Measurements from ENCODE around the gene SUMO1. TPM values are rescaled to one million over a fixed set of nuclear protein-coding genes. Genes with fewer than 3 reads are reported as not detected.

Gene SUMO1
- total and polyA plus RNA-seq, 2 of the 4 experiments (the other 2 are of a cell fraction), result 72.3 to 90.0 TPM

- H3K56ac ChIP-seq (ENCODE audit: extremely low read depth, insufficient read depth, low read length), result no peak overlapping the region
- peaks cover 10% of the 10 kb centered on the region for H3K4me1 ChIP-seq (ENCODE audit: control insufficient read depth, insufficient read depth, low read length)
- intact Hi-C loops (cut with micrococcal nuclease), result no loop called here
- H2BK15ac ChIP-seq (ENCODE audit: low read depth, low read length), result no peak overlapping the region
- no peak overlapping the region for H3K4ac ChIP-seq (ENCODE audit: low read depth, low read length)
- TF ChIP-seq ELK1 (IDR thresholded peaks at IDR 0.05; ENCODE audit: borderline replicate concordance, low read depth, low read length), result no peak
- no peak for TF ChIP-seq CEBPB (IDR thresholded peaks at IDR 0.05; ENCODE audit: low read depth, low read length)
- ATAC-seq (ENCODE audit: low read depth) (no peak), DNase-seq (no peak)
- no peak overlapping the region for H4K91ac ChIP-seq (ENCODE audit: insufficient read depth, low read depth, low read length)
- no peak overlapping the region for H2AK9ac ChIP-seq (replicated peaks; ENCODE audit: low read depth, low read length, poor library complexity)
- H2AFZ ChIP-seq (replicated peaks; ENCODE audit: low read length, poor library complexity), result no peak overlapping the region
- no peak overlapping the region; the same call in 1 of the 2 replicates for H2BK20ac ChIP-seq (ENCODE audit: low read depth, low read length)
- no peak overlapping the region for H3K4me2 ChIP-seq (ENCODE audit: low read depth, low read length)
- WGBS, 2 experiments (ENCODE audit: extremely low coverage in 2 of 2, insufficient read length in 1 of 2), result no CpG with 5 or more reads among the region's 1 CpG
- H2BK120ac ChIP-seq (ENCODE audit: low read depth, low read length), result no peak overlapping the region
- no peaks in the 10 kb centered on the region for H3K9me3 ChIP-seq (ENCODE audit: control insufficient read depth, insufficient read depth, low read length)
- H3K18ac ChIP-seq (ENCODE audit: low read depth, low read length), result no peak overlapping the region
- no peak overlapping the region for H3K4me3 ChIP-seq (ENCODE audit: insufficient read depth, low read depth, low read length)
- H4K8ac ChIP-seq (ENCODE audit: low read depth in 2 of 2, low read length in 2 of 2), result no peak overlapping the region
- in situ Hi-C loops (cut with MboI; ENCODE audit: low sequenced_read_pairs), result no loop called here
- H3K27ac ChIP-seq (ENCODE audit: insufficient read depth, low read length), result no peak overlapping the region
- ChIA-PET POLR2A (ENCODE audit: unreplicated experiment) (no interaction called here), CTCF (no interaction called here)
- dilution Hi-C loops (cut with HindIII; ENCODE audit: low sequenced_read_pairs, unreplicated experiment), result no loop called here
- BruUV-seq (replicated peaks), result no TSS peak
- no peak overlapping the region for H2BK5ac ChIP-seq (ENCODE audit: low read depth, low read length, poor library complexity, severe bottlenecking)
- no peak overlapping the region for H4K5ac ChIP-seq (ENCODE audit: low read depth, low read length)
- no peak overlapping the region for H2AK5ac ChIP-seq (ENCODE audit: low read depth, low read length)
- H4K20me1 ChIP-seq (ENCODE audit: insufficient read depth, low read length), result no peaks in the 10 kb centered on the region
- no peak overlapping the region for H3K23ac ChIP-seq (ENCODE audit: low read depth, low read length)
- no peak overlapping the region for H3K9ac ChIP-seq (ENCODE audit: low read depth, low read length)
- no peaks in the 10 kb centered on the region for H3K36me3 ChIP-seq (ENCODE audit: control insufficient read depth, insufficient read depth, low read length)
- no peak overlapping the region for H3K14ac ChIP-seq (replicated peaks; ENCODE audit: low read depth, low read length)
- H3K27me3 ChIP-seq (ENCODE audit: control insufficient read depth, insufficient read depth, low read length), result no peaks in the 10 kb centered on the region
- H3K79me1 ChIP-seq (ENCODE audit: low read depth in 1 of 2, low read length in 2 of 2), result no peaks in the 10 kb centered on the region; a peak in 1 of 4 replicates
- peaks cover 14% of the 10 kb centered on the region for H3K9me1 ChIP-seq (ENCODE audit: insufficient read depth, low read length)
These were observed 50.8 kb downstream of the SUMO1 start for GRCh38 chr2:202187570-202187969.

Data from IMR-90 (cell line).